HEK293 (cell line): ENCODE results near the gene PDE11A.

Experiments used
- CTCF ChIP-seq: fragments of 450-650 bp; formaldehyde crosslinking; IDR thresholded peaks from 2 replicates; pipeline ENCODE4 v1.5.1; 2016; ENCODE audit warnings: missing biosample characterization, missing genetic modification characterization
- KLF16 ChIP-seq: fragments of 450-650 bp; formaldehyde crosslinking; IDR thresholded peaks from 2 replicates; pipeline ENCODE4 v1.5.1; 2017; ENCODE audit warnings: missing biosample characterization, missing genetic modification characterization
- ZNF239 ChIP-seq: fragments of 450-650 bp; formaldehyde crosslinking; IDR thresholded peaks from 2 replicates; pipeline ENCODE4 v1.5.1; 2016; ENCODE audit warnings: missing biosample characterization, missing genetic modification characterization

- TF ChIP-seq CTCF: no peak
- no peak for TF ChIP-seq KLF16
- no peak for TF ChIP-seq ZNF239 (tag by site-specific recombination)
Observed at GRCh38 chr2:177881008-177881747, 191.4 kb downstream of the PDE11A start.
